HG02943 (cell line): Measurements from ENCODE around the gene CCDC190.
"Not testable (repeated sequence)": the region's sequence is repeated elsewhere in the genome, so short reads cannot be mapped to it uniquely, and the experiment has no call there.

ENCODE experiments used
- ATAC-seq: cut with Tn5 transposase; IDR thresholded peaks from one replicate; pipeline ENCODE4 v1.9.1; 2021; ENCODE audit warnings: mild to moderate bottlenecking, low read depth, moderate library complexity; ENCODE audit not compliant: unreplicated experiment

Gene CCDC190

GRCh38 chr1:162838863-162839262 is 22.1 kb downstream of the CCDC190 start:
- ATAC-seq = no peak

- ATAC-seq = peak; percentile 82
These were observed 25.6 kb downstream of the CCDC190 start for GRCh38 chr1:162835157-162835899.

GRCh38 chr1:162832470-162832869 is 28.5 kb downstream of the CCDC190 start:
- ATAC-seq = no peak

GRCh38 chr1:162829268-162829667 is 31.7 kb downstream of the CCDC190 start:
- no peak for ATAC-seq

GRCh38 chr1:162823771-162824525 is 37.0 kb downstream of the CCDC190 start:
- no peak for ATAC-seq

GRCh38 chr1:162823231-162823630 is 37.7 kb downstream of the CCDC190 start:
- no peak for ATAC-seq

- ATAC-seq = no peak
These were observed 38.4 kb downstream of the CCDC190 start for GRCh38 chr1:162822391-162823200.

GRCh38 chr1:162818666-162819065 is 42.3 kb downstream of the CCDC190 start:
- ATAC-seq = not testable (repeated sequence)

GRCh38 chr1:162818136-162818535 is 42.8 kb downstream of the CCDC190 start:
- ATAC-seq = not testable (repeated sequence)

- not testable (repeated sequence) for ATAC-seq
These were observed 48.6 kb downstream of the CCDC190 start for GRCh38 chr1:162812357-162812756.

GRCh38 chr1:162807503-162807902 is 53.5 kb downstream of the CCDC190 start:
- ATAC-seq = not testable (repeated sequence)
